Activated naive CD4-positive, alpha-beta T cell treated with anti-CD3 and anti-CD28 coated beads for 36 hours (primary cell): ENCODE data around the gene MCRIP2. TPM values are rescaled to one million over a fixed set of nuclear protein-coding genes. Genes with fewer than 3 reads are reported as not detected.

Experiments used
- CTCF ChIA-PET: fragments of 350-600 bp; sonication (Branson Sonifier 250); formaldehyde crosslinking; loops from one replicate; lab custom pipeline; 2021; ENCODE audit warnings: antibody characterized with exemption; lab: Charles Lee
- DNase-seq: peaks from one replicate; pipeline ENCODE4 v3.0.0-alpha.2; 2020
- H3K27ac Mint-ChIP-seq: one replicate; pipeline ENCODE4 v1.8.0; 2021; ENCODE audit warnings: mild to moderate bottlenecking, mixed read lengths
- H3K27me3 Mint-ChIP-seq: one replicate; pipeline ENCODE4 v1.8.0; 2021; ENCODE audit warnings: low read depth, mixed read lengths
- H3K36me3 Mint-ChIP-seq: one replicate; pipeline ENCODE4 v1.8.0; 2021; ENCODE audit warnings: low read depth, mixed read lengths
- H3K4me1 Mint-ChIP-seq: one replicate; pipeline ENCODE4 v1.8.0; 2021; ENCODE audit warnings: low read depth, mixed read lengths
- H3K4me3 Mint-ChIP-seq: one replicate; pipeline ENCODE4 v1.8.0; 2021; ENCODE audit warnings: mild to moderate bottlenecking, moderate library complexity, mixed read lengths
- H3K9me3 Mint-ChIP-seq: one replicate; pipeline ENCODE4 v1.8.0; 2021; ENCODE audit warnings: mixed read lengths
- intact Hi-C: fragments of 100-400 bp; cut with micrococcal nuclease; formaldehyde crosslinking; loops from one replicate; pipeline ENCODE4 v1.15.1; 2023
- total RNA-seq, 2 experiments: library from RNA; stranded (reverse); gene quantifications; one replicate each; pipeline ENCODE4 v1.2.3, GENCODE V29; 2021

Gene MCRIP2
- total RNA-seq, 2 experiments from 2014 or later: 31.5 to 35.2 TPM

DNA sequence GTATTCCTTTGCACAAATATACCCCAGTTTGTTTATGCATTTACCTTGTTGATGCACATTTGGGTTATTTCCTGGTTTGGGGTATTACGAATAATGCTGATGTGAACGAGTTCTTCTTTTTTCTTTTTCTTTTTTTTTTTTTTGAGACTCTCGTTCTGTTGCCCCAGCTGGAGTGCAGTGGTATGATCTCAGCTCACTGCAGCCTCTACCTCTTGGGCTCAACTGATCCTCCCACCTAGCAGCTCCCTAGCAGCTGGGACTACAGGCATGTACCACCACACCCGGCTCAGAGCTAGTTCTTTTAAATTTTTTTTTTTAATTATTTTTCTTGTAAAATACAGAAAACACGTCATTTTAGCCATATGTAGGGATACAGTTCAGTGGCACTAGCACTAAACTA, 37.7 kb upstream of the MCRIP2 start:
- Mint-ChIP-seq H3K4me3 (no peak overlapping the region), H3K4me1 (peaks cover 14% of the 10 kb centered on the region), H3K9me3 (no peaks in the 10 kb centered on the region), H3K27ac (no peak overlapping the region), H3K36me3 (no peaks in the 10 kb centered on the region), H3K27me3 (no peaks in the 10 kb centered on the region)
- CTCF ChIA-PET: no interaction called here
- intact Hi-C loops: no loop called here
- DNase-seq: no peak

DNA sequence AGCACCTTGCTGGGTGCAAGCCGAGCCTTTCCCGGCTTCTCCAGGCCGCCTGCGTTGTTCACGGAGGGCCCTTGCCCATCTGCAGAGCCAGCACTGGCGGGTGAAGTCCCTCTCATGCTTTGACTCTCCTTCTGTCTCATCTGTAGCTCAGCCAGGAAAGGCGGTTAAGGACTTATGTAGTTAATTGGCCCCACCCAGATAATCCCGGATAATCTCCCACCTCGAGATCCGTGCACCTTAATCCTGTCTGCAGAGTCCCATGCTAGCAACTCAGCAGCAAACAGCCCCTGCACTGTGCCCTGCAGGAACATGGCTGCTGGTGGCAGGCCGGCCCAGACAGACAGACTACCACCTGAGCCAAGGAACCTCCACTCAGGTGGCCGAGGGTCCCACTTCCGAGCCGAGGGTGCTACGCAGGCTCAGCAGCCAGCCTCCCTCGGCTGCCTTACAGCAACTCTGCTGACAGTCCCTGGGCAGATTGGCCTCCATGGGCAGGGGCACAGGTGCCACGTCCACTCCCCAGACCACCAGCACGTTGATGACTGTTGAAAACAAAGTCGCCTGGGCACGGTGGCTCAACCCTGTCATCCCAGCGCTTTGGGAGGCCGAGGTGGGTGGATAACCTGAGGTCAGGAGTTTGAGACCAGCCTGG, 34.8 kb upstream of the MCRIP2 start:
- Mint-ChIP-seq H3K4me3 (no peak overlapping the region), H3K9me3 (no peaks in the 10 kb centered on the region), H3K36me3 (no peaks in the 10 kb centered on the region), H3K27me3 (no peaks in the 10 kb centered on the region), H3K4me1 (peaks cover 14% of the 10 kb centered on the region), H3K27ac (no peak overlapping the region)
- intact Hi-C loops: no loop called here
- CTCF ChIA-PET: no interaction called here
- no peak for DNase-seq

DNA sequence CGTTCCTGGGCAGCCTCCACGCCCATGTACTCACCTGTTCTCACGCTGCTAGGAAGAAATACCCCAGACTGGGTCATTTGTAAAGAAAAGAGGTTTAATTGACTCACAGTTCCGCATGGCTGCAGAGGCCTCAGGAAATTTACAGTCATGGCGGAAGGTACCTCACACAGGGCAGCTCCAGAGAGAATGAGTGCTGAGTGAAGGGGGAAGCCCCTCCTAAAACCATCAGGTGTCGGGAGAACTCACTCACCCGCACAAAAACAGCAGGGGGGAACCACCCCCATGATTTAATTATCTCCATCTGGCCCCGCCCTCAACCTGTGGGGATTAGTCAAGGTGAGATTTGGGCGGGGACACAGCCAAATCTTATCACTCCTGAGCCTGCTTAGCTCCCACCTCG, 33.6 kb upstream of the MCRIP2 start:
- H3K27me3 Mint-ChIP-seq: no peaks in the 10 kb centered on the region
- peaks cover 14% of the 10 kb centered on the region for H3K4me1 Mint-ChIP-seq
- peak; percentile 88 for DNase-seq
- intact Hi-C loops: loop anchor here (1.0 kb wide), 2 partner anchors 19 to 28 kb away; partner anchors contain the start of gene METTL26
- peak overlapping the region; percentile 80 for H3K27ac Mint-ChIP-seq
- H3K36me3 Mint-ChIP-seq: no peaks in the 10 kb centered on the region
- no peak overlapping the region for H3K4me3 Mint-ChIP-seq
- CTCF ChIA-PET: interaction anchor here (1.4 kb wide), 1 partner anchor 11 kb away, joined by 3 read pairs; no protein-coding TSS in a partner anchor
- H3K9me3 Mint-ChIP-seq: no peaks in the 10 kb centered on the region

DNA sequence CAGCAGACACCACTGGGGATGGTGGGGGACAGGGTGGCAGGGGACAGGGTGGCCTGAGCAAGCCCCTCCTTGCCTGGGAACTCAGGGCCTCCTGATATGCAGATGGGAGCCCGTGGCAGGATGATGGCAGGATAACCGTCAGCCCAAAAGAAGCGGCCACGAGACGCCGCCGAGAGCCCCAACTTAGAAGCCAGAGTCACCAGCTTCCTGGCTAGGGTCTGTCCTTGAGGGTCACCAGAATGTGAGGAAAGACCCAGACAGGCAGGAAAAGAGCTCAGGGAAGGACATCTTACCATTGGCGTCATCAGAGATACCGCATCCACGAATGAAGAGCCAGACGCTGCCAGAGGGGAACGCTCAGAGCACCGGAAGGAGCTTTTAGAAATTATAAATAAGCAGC, 32.3 kb upstream of the MCRIP2 start:
- no peak overlapping the region for H3K4me3 Mint-ChIP-seq
- H3K36me3 Mint-ChIP-seq: no peaks in the 10 kb centered on the region
- CTCF ChIA-PET: interaction anchor here (1.1 to 1.4 kb wide), 3 partner anchors 12 to 24 kb away, joined by 3 to 4 read pairs (median 3); partner anchors contain the start of gene RAB40C
- H3K4me1 Mint-ChIP-seq: peaks cover 10% of the 10 kb centered on the region
- H3K27me3 Mint-ChIP-seq: no peaks in the 10 kb centered on the region
- no peaks in the 10 kb centered on the region for H3K9me3 Mint-ChIP-seq
- intact Hi-C loops: no loop called here
- no peak for DNase-seq
- H3K27ac Mint-ChIP-seq: no peak overlapping the region

DNA sequence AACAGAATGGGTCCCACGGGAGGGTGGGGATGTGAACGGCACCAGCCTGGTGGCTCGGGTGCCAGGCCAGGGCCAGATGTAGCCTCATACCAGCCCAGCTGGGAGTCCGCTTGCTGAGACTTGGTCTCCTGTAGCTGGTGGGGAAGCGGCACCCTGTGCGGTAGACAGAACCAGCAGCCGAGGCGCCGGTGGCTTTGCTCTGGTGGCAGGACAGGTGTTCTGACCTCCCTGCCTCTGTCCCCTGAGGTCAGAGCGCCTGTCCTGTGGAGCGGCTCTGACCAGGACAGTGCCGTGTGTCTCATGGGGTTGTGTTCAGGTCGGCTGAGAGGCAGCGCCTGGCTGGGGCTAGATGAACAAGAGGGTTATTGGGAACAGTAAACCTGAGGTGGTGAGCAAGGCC, 31.6 kb upstream of the MCRIP2 start:
- H3K27me3 Mint-ChIP-seq: no peaks in the 10 kb centered on the region
- DNase-seq: no peak
- H3K36me3 Mint-ChIP-seq: peaks cover 2% of the 10 kb centered on the region
- CTCF ChIA-PET: interaction anchor here (0.6 to 1.2 kb wide), 5 partner anchors 12 to 33 kb away, joined by 3 to 4 read pairs (median 4); partner anchors contain the start of gene RAB40C
- intact Hi-C loops: no loop called here
- H3K27ac Mint-ChIP-seq: no peak overlapping the region
- no peak overlapping the region for H3K4me3 Mint-ChIP-seq
- H3K4me1 Mint-ChIP-seq: peaks cover 10% of the 10 kb centered on the region
- H3K9me3 Mint-ChIP-seq: no peaks in the 10 kb centered on the region

DNA sequence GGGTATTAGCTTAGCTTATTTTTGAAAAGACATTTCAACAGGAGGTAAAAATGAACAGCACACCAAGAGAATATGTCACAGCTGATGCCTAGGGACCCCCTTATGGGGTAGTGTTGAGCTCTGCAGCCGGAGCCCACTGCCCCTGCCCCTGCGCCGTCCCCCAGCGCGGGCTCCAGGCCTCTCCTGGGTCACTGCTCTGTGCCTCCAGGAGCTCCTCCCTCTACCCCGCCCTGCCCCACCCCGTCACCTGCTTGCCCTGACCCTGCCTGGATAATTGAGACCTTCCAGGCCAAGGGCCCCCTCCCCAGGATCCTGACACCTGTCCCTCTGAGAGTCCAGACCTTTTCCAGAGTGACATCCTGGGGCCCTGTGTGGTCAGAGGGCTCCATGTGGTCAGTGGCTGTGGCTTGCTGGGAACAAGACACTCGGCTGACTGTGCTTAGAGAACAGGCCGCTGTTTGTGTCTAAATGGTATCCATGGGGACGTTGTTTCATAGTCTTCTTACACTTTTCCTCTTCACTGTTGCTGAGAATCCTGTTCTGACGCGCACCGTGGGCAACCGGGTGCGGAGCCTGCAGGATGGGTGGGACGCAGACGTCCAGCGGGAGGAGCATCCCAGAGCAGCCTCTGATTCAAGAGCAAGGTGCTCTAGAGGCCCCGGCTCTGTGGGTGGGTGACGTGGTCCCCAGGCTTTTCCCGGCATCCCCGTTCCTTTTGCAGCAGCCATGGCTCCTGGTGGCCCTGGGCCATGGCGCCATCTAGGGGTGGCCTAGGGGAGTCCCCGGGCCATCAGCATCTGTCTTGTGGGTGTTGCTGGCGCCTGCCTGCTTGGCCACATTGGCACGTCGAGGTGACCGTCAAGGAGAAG, 30.9 kb upstream of the MCRIP2 start:
- CTCF ChIA-PET: interaction anchor here (0.6 to 1.2 kb wide), 4 partner anchors 12 to 34 kb away, joined by 3 to 4 read pairs (median 4); partner anchors contain the start of gene RAB40C
- peak; percentile 66 for DNase-seq
- no peak overlapping the region for H3K27ac Mint-ChIP-seq
- peaks cover 10% of the 10 kb centered on the region for H3K4me1 Mint-ChIP-seq
- no peaks in the 10 kb centered on the region for H3K9me3 Mint-ChIP-seq
- no peaks in the 10 kb centered on the region for H3K27me3 Mint-ChIP-seq
- no peak overlapping the region for H3K4me3 Mint-ChIP-seq
- H3K36me3 Mint-ChIP-seq: peaks cover 2% of the 10 kb centered on the region
- intact Hi-C loops: loop anchor here (1.0 kb wide), 1 partner anchor 31 kb away; no protein-coding TSS in a partner anchor

DNA sequence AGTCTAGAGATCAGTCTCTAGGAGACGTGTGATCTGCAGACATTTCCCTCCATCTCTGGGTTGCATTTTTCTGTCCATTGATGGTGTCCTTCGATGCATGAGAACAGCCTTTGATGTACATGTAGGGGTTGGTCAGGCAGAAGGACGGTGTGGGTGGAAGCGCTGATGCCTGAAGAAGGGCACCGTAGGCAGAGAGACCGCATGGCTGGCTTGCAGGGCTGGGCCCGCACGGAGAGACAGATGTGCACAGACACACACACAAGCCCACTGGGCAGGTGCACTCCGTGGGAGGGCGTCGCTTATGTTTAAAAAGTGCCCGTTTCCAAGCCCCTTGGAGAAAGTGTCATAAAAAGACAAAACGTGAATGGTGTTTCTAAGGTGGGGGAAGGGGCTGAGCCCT, 26.5 kb upstream of the MCRIP2 start:
- Mint-ChIP-seq H3K27me3 (no peaks in the 10 kb centered on the region), H3K4me1 (peaks cover 2% of the 10 kb centered on the region), H3K27ac (no peak overlapping the region), H3K4me3 (no peak overlapping the region), H3K36me3 (peaks cover 2% of the 10 kb centered on the region), H3K9me3 (no peaks in the 10 kb centered on the region)
- no peak for DNase-seq
- intact Hi-C loops: no loop called here
- CTCF ChIA-PET: no interaction called here

DNA sequence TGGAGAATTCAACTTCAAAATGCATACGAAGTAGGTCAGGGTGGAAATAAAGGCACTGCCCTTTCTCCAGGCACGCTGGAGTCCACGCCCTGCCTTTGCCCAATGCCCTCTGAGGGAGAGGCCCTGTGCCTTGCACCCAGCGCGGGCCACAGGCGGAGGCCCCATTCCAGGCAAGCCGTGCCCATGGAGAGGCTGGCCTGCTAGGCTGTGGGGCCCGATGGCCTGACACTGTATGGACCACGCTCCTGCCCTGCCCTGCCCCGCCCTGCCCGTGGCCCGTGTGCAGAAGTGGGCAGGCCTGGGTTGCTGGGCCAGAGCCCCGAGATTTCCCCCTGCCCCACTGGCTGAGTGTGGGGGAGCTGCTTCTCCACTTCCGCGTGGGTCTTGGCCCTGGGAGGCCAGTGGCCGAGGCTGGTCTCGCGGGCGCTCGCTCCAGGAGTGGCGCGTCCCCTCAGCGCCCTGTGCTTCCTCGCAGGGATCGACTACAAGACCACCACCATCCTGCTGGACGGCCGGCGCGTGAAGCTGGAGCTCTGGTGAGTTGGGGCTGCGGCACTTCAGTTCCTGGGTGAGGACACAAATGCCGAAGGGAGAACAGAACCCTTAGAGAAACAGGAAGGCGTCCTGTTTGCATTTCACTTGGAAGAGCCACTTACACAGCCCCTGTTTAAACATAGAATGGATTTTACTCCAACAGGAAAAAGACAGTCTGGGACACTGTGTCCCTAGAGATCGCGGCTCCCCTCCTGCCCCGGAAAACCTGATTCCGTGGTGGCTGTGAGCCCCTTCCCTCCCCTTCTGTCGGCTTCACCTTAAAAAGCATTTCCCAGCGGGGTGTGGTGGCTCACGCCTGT, 24.7 kb upstream of the MCRIP2 start:
- DNase-seq: no peak
- H3K36me3 Mint-ChIP-seq: peaks cover 2% of the 10 kb centered on the region
- H3K27me3 Mint-ChIP-seq: no peaks in the 10 kb centered on the region
- no peaks in the 10 kb centered on the region for H3K4me1 Mint-ChIP-seq
- H3K9me3 Mint-ChIP-seq: no peaks in the 10 kb centered on the region
- H3K4me3 Mint-ChIP-seq: no peak overlapping the region
- no peak overlapping the region for H3K27ac Mint-ChIP-seq
- CTCF ChIA-PET: no interaction called here
- intact Hi-C loops: no loop called here

DNA sequence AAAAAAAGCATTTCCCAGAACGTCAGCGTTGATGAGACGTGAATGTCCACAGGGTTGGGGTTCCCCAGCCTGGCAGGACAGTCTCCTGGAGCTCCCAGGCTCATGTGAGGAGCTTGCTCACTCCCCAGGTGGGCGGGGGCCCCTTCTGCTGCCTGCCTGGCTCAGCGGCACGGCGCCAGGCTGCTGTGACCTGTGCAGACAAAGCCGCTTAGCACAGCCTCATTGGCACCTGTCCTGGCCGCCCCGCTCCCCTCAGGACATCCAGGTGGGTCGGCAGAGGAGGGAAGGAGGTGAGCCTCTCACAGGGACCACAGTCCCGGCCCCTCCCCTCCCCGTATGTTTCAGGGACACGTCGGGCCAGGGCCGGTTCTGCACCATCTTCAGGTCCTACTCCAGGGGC, 23.8 kb upstream of the MCRIP2 start:
- no peaks in the 10 kb centered on the region for H3K9me3 Mint-ChIP-seq
- H3K4me3 Mint-ChIP-seq: no peak overlapping the region
- H3K4me1 Mint-ChIP-seq: no peaks in the 10 kb centered on the region
- CTCF ChIA-PET: no interaction called here
- no peak for DNase-seq
- no peak overlapping the region for H3K27ac Mint-ChIP-seq
- intact Hi-C loops: no loop called here
- no peaks in the 10 kb centered on the region for H3K27me3 Mint-ChIP-seq
- H3K36me3 Mint-ChIP-seq: peaks cover 2% of the 10 kb centered on the region

DNA sequence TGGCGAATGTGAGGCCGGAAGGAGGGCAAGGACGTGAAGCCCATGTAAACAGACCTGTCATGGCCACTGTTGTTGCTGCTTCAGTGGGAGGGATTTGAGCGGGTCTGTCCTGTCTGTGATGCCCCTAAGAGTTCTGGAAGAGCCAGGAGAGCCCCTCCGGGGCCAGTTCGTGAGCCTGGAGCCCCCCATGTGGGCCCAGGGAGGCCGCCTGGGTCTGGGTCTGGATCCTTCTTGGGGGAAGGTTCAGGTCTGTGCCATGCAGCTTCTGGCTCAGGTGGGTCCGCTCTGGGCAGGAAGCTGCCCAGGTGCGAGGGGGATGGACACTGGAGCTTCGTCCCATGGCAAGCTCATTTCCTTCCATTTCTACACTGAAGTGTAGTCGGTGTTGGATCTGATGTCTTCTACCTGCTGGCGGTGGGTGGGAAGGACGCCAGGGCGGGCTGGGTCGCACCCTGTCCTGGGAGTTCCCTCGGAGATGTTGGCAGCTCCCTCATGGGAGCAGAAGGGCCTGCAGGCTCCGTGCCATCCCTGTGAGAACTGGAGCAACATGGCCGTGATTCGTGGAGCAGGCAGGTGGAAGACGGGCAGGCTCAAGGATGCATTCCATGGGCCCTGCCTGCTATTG, 22.0 kb upstream of the MCRIP2 start:
- H3K9me3 Mint-ChIP-seq: no peaks in the 10 kb centered on the region

DNA sequence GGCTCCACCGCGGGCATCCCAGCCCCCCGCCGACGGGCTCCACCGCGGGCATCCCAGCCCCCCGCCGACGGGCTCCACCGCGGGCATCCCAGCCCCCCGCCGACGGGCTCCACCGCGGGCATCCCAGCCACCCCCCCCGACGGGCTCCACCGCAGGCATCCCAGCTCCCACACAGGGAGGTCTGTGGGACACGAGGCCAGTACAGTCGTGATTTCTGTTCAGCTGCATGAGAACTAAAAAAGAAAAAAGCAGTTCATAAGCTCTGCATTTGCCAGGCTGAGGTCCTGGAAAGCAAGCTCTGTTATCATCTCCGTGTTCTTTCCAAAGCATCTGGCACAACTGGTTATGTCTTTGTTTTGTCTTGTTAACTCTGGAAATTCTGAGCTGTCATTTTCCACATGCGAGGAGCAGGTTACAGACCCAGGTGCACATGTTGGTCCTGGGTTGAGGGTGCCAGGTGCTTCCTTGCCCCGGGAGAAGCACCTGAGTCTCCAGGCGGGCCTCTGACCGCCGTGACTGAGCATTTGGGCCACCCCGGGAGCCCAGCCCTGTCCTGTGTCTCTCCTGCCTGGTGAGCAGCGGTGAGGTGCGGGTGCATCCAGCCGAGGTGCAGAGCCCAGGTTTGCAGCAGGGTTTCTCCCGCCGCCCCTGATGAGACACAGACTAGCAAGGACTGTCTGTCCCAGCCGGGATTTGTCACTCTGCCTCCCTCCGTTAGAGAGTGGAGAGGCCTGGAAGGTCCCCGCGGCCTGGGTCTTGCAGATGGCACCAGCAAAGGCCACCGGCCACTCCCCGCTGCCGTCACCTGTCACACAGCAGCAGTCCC, 20.7 kb upstream of the MCRIP2 start:
- H3K36me3 Mint-ChIP-seq: no peaks in the 10 kb centered on the region
- H3K9me3 Mint-ChIP-seq: no peaks in the 10 kb centered on the region

More for the DNA sequence above, 22.0 kb upstream of the MCRIP2 start:
- no peak for DNase-seq
- H3K4me1 Mint-ChIP-seq: no peaks in the 10 kb centered on the region
- H3K4me3 Mint-ChIP-seq: no peak overlapping the region
- peaks cover 2% of the 10 kb centered on the region for H3K36me3 Mint-ChIP-seq
- intact Hi-C loops: no loop called here
- CTCF ChIA-PET: no interaction called here
- no peaks in the 10 kb centered on the region for H3K27me3 Mint-ChIP-seq
- no peak overlapping the region for H3K27ac Mint-ChIP-seq

More for the DNA sequence above, 20.7 kb upstream of the MCRIP2 start:
- no peaks in the 10 kb centered on the region for H3K4me1 Mint-ChIP-seq
- H3K27ac Mint-ChIP-seq: no peak overlapping the region
- CTCF ChIA-PET: no interaction called here
- DNase-seq: no peak
- no peak overlapping the region for H3K4me3 Mint-ChIP-seq
- intact Hi-C loops: no loop called here
- H3K27me3 Mint-ChIP-seq: no peaks in the 10 kb centered on the region
